Fibroblast of skin of left quadriceps (primary cell): Measurements from ENCODE around the gene TMEM53.

Experiments used
- DNase-seq, 2 experiments: peaks; one replicate each; pipeline ENCODE4 v3.0.0-alpha.2; 2013; ENCODE audit warnings: low read depth in 2 of 2

TMEM53 gene

DNA sequence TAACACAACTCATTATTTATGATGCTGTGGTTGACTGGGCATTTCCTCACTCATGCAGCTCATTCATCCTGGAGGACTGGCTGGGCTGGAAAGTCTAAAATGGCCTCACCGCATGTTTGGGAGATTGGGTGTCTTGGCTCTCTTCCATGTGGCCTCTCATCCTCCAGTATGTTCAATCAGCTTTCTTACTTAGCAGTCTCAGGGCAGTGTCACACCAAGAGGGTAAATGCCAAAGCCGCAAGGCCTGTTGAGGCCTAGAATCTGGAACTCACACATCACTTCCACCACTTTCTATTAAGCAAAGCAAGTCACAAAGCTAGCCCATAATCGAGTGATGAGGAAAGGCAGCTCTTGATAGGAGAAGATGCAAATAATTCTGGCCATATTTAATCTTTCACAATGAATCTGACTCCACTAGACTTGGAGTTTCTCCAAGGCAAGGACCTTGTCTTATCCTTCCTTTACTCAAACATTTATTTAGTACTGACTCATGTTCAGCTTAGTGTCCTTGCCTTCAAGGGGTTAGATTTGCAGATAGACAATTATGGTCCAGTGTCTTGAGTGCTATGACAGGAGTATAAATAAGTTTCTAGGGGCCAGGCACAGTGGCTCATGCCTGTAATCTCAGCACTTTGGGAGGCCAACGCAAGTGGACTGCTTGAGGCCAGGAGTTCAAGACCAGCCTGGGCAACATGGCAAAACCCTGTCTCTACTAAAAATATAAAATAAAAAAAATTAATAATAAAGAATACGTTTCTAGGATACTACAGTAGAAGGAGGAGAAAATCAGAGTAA, 45.1 kb downstream of the TMEM53 start:
- peak; percentile 67 to 71 for DNase-seq

DNA sequence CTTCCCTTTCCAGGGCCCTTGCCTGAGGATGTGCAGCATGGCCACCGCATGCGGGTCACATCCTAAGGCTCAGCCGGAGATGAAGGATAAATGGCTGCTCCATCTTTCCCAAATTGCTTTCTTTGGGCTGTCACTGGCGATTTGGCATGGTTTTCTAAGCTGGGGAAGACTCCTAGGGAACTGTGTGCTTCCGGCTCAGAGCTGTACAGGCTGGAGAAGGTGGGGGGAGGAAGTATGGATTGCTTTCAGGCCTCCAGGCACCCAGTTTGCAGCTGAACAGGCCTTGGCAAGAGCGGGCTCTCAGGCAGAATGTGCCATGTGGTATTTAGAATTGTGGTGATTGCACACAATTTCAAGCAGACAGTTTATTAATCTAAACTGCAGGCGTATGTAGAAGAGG, 48.9 kb downstream of the TMEM53 start:
- DNase-seq: no peak

DNA sequence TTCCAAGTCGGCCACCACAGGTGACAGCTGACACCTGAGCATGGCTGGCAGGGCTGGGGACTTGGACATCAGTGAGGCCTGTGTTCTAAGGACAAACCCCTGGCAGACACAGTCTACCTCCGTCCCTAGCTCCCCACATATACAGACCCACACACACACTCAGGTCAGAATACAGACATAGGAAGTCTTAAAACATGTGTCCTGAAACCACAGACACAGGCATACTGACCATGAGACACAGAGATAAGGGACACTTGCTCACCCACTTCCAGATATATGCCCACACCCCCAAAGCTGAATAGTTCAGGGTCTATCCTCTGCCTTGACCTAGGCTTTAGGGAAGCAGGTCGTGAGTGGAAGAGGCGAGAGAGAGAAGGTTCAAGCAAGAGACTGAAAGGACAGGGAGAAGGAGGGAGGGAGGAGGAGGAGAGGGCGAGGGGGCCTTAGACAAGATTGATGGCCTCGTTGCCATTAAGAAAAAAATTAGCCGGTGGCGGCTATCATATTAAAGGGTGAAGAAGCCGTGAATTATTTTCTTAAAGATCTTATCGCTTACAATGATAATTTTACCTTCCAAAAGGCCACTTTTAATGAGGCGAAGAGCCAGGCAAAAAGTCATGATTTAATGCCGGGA, 49.9 kb downstream of the TMEM53 start:
- no peak for DNase-seq

DNA sequence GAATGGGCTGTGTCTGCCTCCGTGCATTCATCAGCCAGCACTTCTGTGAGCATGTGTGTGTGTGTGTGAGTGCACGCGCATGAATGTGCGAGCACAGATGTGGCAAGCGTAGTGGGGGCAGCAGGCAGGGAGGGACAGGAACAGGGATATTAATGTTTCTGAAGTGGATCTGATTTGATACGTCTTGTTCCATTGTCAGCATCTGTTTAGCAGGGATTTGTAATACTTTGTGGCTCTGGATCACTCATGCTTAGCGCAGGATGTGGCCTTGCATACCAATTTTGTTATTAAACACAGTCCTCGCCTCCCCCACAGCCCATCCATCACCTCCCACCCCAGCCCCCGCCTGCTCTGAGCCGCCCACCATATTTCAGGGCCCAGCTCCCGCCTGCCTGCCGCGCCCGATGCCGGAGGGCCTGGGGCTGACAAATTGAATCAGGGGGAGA, 52.4 kb downstream of the TMEM53 start:
- peak; percentile 70 to 77 for DNase-seq

DNA sequence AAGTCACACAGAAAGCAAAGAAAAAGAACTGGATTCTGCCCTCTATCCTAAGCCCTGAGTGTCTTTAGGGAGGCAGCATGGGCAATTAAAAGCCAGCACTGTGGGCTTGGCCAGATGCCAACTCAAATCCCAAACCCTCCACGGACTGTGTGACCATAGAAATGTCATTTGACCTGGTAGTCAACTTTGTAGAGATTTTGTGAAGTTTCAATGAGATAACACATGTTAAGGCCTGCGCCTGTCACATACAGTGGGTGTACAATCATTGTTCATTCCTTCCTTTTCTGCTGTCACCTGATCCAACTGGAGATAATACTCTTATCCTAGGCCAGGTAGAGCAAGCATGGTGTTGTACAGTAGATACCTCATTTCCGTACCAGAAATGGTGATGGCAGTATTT, 54.2 kb downstream of the TMEM53 start:
- no peak for DNase-seq

DNA sequence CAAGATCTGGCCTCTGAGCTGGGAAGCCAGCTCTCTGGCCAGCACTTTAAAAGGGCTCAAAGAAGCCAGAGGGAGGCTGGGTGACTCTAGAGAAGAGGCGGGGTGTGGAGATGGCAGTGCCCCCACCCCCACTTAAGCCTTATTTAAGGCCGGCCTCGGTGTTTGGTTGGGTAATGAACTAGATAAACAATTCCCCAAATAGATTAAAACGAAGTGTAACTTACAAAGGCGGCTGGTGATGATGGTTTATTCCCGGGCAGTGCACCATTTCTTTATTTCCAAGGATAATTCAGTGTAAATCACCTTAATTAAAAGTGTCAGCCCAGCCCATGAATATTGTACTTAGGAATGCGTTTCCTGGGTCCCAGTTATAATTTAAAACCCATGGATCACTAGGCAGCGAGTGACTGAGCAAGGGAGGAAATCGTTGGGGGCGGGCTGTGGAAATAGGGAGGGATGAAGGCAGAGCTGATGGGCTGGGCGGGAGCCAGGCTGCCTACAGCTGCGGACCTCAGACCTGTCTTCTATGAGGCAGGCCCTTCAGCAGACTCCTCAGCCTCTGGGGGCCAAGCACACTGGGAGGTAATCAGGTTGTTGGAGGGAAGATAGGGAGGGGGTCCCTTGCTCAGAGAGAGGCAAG, 54.9 kb downstream of the TMEM53 start:
- peak; percentile 89 for DNase-seq

DNA sequence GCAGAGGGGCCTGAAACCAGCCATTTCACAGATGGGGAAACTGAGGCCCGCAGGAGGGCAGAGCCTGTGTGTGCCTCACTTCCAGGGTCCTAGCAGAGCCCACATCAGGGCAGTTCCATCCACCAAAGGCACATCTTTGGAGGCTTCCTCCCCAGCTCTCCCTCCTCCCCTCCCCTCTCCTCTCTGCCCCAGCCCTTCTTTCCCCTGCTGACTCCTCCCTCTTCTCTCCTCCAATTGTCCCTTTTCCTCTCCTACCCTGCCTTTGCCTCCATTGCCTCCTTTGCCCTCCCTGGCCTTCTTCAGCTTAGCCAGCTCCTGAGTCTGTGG, 56.6 kb downstream of the TMEM53 start:
- no peak for DNase-seq

DNA sequence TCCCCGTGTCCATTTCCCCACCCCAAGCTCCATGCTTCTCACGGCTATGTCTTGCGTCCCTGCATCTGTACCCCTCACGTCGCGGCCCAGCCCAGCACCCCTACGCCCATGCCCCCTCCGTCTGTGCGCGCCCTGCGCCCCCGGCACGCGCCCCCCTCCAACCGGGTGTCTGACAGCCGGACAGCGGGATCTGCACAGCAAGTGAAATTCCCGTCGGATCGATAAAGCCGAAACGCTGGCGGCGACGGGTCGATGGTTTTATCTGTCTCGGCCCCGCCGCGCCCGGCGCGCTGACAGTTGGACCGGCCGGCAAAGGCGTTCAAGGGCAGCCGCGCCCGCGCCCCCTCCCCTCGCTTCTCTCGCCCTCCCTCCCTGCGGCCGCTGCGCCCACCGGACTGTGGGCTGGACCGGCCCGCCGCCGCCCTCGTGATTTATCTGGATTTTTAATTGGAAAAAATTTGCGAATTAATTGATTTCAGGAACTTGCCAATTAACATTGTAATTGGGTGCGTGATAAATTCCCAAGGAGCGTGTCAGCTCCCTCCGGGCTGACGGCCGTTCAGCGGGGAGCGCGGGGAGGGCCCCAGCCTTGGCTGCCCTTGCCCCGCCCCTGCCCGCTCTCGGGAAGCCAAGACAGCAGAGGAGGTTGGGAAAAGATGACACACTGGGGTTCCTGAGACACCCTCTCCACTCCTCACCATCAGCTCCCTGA, 57.1 kb downstream of the TMEM53 start:
- DNase-seq: no peak

DNA sequence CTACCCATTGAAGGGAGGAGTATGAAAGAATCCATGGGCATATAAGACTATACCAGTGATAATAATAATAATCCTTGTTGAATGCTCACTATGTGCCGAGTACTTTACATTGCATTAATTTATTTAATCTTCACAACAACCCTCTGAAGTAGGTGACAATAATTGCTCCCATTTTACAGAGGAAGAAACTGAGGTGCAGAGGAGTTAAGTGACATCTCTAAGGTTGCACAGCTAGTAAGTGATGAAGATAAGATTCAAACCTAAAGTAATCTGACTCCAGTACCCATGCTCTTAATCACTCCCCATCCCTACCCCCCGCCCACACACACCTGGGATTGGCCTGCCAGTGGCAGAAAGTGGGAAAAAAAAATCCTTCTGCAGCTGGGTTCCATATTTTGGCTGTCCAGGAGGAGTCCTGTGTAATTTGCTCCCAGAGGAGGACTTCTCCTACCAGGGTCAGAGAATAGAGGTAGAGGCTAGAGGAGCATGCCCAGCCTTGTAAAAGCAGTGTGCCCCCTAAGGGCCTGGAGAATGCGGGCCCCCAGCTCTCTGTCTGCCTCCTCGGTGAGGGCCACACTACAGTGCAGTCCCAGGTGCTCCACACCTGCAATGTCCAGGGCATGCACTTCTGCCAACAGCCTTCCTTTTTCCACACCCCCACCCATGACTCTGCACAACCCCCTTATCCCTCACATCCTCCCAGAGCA, 57.8 kb downstream of the TMEM53 start:
- no peak for DNase-seq

DNA sequence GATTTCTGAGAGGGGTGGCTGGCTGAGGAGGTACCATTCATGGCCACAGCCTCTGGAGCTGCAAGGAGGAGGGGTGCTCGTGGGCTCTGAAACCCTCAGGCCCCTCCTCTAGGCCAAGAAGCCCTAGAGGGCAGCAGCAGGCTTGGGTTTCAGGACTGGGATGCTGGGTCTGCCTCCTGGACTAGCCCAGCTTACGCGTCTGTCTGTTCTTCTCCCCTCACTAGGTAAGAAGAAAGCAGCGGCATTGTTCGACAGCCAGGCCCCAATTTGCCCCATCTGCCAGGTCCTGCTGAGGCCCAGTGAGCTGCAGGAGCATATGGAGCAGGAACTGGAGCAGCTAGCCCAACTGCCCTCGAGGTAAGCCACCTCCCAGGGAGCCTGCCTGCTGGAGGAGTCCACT, 60.3 kb downstream of the TMEM53 start:
- no peak for DNase-seq

DNA sequence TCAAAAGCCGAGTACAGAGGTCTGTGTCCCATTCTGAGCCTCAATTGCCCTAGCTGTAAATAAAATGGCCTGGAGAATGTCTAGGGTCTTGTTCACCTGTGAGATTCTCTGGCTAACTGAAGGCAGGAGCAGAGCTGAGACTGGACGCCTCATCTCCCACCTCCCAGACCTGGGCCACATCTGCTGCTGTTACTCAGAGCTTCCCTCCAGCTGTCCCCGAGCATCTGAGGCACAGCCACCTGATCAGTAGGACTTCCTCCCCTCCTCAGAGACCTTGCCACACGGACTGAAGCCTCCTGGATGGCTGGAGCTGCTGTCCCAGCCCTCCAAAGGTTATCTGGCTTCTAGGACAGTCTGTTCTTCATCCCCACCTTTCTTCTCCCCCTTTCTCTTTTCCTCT, 62.4 kb downstream of the TMEM53 start:
- DNase-seq: no peak

DNA sequence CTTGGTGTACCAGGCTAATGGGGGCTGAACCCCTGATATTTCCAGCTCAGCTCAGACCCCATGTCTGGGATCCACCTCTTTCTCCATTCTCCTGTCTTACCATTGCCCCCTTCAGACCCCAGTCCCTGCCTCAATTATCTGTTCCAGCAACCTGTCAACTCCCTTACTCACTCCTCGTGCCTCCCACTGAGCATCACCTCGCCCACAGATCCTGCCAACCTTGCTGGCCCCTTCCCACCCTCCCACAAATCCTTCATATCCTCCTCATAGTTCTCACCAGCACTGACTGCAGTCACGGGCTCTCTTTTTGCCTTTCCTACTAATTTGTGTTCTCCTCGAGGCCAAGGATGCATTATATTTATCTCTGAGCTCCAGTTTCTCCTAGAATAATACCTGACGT, 62.9 kb downstream of the TMEM53 start:
- no peak for DNase-seq

DNA sequence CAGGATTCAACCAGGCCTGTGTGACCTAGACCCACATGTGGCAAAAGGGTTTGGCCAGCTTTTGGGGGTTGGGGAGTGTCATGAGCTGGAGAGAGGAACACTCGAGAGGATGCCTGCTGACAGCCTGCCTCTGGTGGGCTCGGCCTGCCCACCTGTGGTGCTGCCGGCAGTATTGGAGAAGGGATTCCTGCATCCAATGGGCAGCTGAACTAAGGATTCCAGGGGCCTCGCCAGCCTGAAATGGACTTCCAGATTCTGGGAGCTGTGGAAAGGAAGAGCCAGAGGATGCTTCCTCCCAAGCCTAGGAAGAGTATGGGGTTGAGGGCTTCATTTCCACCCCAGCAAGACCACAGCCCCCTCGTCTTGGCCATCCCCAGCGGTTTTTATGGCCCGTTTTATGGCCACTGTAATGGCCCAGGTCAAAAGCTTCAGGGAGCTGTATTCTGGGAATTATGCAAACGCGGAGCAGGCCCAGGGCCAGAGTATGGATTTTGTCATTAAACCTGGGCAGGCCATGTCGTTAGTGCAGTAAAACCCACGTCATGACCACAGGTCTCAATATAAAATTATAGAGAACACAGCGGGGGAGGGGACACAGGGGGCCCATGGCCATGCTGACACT, 63.6 kb downstream of the TMEM53 start:
- no peak for DNase-seq

DNA sequence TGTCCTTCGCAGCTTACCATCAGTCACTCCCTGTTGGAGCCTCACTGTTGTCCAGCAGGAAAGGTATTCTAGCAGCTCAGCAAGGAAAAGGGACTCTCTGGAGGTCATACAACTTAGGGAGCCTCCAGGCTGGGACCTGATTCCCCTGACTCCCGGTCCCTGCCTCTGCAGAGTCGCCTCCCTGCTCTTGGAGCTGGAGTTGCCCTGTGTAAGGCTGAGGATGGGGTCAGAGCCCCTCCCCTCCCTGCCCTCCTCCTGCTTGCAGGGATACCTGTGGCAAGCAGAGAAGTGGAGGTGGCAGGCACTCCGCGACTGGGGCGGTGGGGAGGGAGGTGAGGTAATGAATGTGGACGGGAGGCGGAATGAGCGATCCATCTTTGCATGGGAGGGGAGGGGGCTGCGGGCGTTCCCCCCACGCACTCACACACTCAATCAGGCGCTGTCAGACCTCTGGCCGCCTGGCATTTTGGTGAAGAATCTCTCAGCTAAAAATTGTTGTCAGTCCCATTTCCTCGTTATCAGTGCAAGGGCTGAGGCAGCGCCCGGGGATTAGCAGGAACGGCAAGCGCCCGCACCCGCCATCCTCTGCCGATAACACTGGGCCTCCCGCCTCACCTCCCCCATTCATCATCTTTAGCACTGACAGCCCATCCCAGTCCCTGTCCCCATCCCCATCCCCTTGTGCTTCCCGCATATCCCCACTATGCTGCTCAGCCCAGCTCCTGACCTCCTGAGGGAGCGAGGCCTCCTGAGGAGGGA, 64.3 kb downstream of the TMEM53 start:
- DNase-seq: no peak

DNA sequence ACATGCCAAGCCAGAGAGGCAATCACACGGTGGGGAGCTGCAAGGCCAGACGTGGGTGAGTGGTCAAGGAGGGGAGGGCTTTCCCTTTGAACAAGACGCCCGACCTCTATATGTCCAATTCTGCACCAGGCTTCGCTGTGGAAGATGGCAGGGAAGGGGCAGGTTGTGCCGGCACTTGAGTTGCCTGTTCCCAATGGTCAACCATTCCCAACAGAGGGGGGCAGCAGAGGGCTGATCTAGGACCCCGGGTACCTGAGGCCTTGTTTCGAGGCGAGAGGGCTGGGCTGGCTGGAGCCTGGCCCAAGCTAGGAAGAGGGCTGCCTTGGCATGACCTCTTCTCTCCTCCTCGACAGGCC, 64.9 kb downstream of the TMEM53 start:
- DNase-seq: no peak

DNA sequence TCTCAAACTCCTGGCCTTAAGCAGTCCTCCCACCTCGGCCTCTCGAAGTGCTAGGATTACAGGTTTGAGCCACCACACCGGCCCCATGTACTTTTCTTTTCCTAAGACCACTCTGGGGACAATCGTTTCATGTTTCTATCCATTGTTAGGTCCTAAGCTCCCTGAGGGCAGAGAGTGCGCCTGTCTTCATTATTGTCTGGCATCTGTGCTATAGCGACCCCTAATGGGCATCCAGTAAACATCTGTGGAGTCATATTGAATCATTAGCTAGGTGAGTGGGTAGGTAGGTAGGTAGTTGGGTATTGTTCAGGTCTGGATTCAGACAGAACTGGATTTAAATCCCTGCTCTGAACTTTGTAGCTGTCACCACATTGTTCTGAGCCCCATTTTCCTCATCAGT, 66.1 kb downstream of the TMEM53 start:
- no peak for DNase-seq

DNA sequence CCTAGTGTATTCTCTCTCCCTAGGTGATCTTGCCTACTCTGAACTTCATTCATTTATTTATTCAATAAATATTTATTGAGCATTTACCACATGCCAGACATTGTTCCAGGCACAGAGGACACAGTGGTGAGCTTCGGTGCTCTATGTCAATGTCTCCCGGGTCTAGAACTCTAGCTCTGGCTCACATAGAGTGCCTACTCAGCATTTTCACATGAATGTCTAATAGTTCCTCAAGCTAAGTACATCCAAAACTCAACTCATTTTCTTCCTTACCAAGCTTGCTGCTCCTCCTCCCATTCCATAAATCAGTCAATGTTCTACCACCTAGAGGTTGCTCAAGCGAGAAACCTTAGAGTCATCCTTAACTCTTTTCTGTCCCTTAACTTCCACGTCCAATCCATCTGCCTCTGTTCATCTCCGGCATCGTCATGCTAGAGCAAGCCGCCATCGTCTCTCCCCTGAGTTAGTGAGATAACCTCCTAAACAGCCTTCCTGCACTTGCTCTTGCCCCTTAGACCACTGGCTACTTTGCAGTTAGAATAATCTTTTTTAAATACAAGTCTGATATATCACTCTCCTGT, 67.5 kb downstream of the TMEM53 start:
- DNase-seq: no peak

DNA sequence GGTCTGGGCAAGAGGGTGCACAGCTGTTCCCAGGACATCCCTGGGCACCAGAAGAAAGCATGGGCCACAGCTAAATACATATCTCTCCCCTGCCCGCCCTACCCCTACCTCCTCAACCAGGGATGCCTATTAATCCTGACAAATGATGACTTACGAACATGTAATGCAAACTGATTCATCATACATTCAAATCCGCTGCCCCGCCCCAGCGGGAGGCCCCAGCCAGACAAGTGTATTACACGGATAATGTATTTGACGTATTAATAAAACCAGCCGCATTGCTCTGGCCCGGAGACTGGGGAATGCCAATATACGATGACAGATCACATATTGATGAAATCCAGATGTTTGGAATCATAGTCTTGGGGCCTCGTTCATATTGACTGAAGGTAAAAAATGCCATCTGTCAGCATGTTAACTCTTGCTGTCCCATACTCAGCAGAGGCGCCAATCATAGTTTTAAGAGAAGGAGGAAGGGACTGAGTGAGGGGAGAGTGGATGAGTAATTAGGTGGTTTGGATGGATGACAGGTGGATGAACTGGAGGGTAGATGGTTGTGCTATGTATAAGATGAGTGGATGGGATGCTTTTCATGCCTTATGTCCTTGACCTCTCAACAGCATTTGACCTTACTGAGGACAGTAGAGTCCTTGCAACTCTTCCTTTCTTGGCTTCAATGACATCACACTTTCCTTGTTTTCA, 68.2 kb downstream of the TMEM53 start:
- peak in 1 of 2 experiments; percentile 32 for DNase-seq

DNA sequence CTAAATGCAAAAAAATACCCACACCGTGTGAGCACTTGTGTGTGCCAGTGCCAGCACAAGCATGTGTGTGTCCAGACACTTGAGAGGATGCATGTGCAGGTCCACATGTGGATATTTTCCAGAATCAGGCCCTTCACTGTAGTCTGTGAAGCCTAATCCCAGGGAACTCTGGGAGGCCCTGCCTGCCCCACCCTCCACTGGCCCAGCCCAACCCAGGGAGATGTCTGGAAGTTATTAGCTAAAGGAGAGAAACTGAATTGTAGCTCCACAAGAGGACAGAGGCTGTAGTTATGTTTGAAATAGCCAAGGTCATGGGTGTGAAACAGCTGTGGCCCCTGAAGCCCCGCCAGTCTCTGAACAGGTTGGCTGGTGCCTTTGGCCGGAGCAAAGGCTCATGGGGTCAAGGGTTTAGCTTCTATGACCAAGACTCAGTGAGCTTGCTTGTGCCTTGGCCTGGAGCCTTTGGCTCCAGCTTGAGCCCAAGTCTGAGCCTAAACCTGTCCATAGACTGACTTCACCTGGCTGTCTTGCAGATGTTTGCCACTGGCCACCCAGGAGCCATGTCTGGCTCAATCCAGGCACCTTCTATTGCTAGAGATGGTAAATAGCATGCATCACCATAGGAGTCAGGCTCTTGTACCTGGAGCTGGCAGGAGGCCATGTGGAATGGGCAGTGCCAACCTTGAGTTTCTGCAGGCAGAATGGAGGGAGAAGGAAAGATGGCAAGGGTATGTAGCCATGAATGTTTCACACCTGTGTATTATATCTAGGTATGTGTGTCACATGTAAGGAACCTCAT, 69.9 kb downstream of the TMEM53 start:
- DNase-seq: no peak
